ENCODE data around the gene CCDC33. TPM values are rescaled to one million over a fixed set of nuclear protein-coding genes. Genes with fewer than 3 reads are reported as not detected.
"Not testable (repeated sequence)": the region's sequence is repeated elsewhere in the genome, so short reads cannot be mapped to it uniquely, and the experiment has no call there.

CCDC33 gene
- total and polyA plus RNA-seq, 2 donors = 0.39 to 1.4 TPM

GRCh38 chr15:74347757-74348250 is 111.7 kb downstream of the CCDC33 start:
- Histone ChIP-seq H3K27ac (ENCODE audit: low read depth in 1 of 2, low read length in 1 of 2) (no peak overlapping the region), H3K9me3 (ENCODE audit: control insufficient read depth in 2 of 2, insufficient read depth in 1 of 2, low read length in 1 of 2) (no peaks in the 10 kb centered on the region)

GRCh38 chr15:74349241-74349778 is 113.2 kb downstream of the CCDC33 start:
- no peaks in the 10 kb centered on the region for H3K4me1 ChIP-seq (ENCODE audit: control insufficient read depth in 2 of 2, insufficient read depth in 2 of 2, low read length in 2 of 2)
- H3K4me3 ChIP-seq (ENCODE audit: low read length in 2 of 2) = no peak overlapping the region
- DNase-seq (ENCODE audit: low read depth in 6 of 9, low spot score in 9 of 9) = peak in 1 of 9 donors; percentile 10
- no peak overlapping the region for H3K27ac ChIP-seq (ENCODE audit: low read depth in 1 of 2, low read length in 1 of 2)
- no peaks in the 10 kb centered on the region for H3K36me3 ChIP-seq (ENCODE audit: control insufficient read depth in 2 of 2, insufficient read depth in 2 of 2, low read length in 1 of 2)
- 96% methylated on average over 3 of the region's 3 CpGs for WGBS
- H3K27me3 ChIP-seq (ENCODE audit: control insufficient read depth in 2 of 2, insufficient read depth in 1 of 2, low read length in 1 of 2) = peaks cover 0 to 2% of the 10 kb centered on the region in 2 donors
- peaks cover 0 to 5% of the 10 kb centered on the region in 2 donors for H3K9me3 ChIP-seq (ENCODE audit: control insufficient read depth in 2 of 2, insufficient read depth in 1 of 2, low read length in 1 of 2)

More at GRCh38 chr15:74347757-74348250, 111.7 kb downstream of the CCDC33 start:
- Histone ChIP-seq H3K4me3 (ENCODE audit: low read length in 2 of 2) (no peak overlapping the region), H3K36me3 (ENCODE audit: control insufficient read depth in 2 of 2, insufficient read depth in 2 of 2, low read length in 1 of 2) (no peaks in the 10 kb centered on the region), H3K27me3 (ENCODE audit: control insufficient read depth in 2 of 2, insufficient read depth in 1 of 2, low read length in 1 of 2) (peaks cover 0 to 2% of the 10 kb centered on the region in 2 donors), H3K4me1 (ENCODE audit: control insufficient read depth in 2 of 2, insufficient read depth in 2 of 2, low read length in 2 of 2) (no peaks in the 10 kb centered on the region)
- 94% methylated on average over 13 of the region's 13 CpGs for WGBS
- DNase-seq (ENCODE audit: low read depth in 6 of 9, low spot score in 9 of 9) = no peak

- DNase-seq (ENCODE audit: low read depth in 6 of 9, low spot score in 9 of 9) = no peak
- WGBS = 90% methylated on average over 14 of the region's 14 CpGs
Measured at GRCh38 chr15:74350295-74351275, 114.5 kb downstream of the CCDC33 start.

GRCh38 chr15:74351670-74352069 is 115.5 kb downstream of the CCDC33 start:
- Histone ChIP-seq H3K4me3 (ENCODE audit: low read length in 2 of 2) (no peak overlapping the region), H3K27ac (ENCODE audit: low read depth in 1 of 2, low read length in 1 of 2) (no peak overlapping the region), H3K9me3 (ENCODE audit: control insufficient read depth in 2 of 2, insufficient read depth in 1 of 2, low read length in 1 of 2) (peaks cover 0 to 7% of the 10 kb centered on the region in 2 donors), H3K27me3 (ENCODE audit: control insufficient read depth in 2 of 2, insufficient read depth in 1 of 2, low read length in 1 of 2) (peaks cover 0 to 2% of the 10 kb centered on the region in 2 donors), H3K4me1 (ENCODE audit: control insufficient read depth in 2 of 2, insufficient read depth in 2 of 2, low read length in 2 of 2) (no peaks in the 10 kb centered on the region), H3K36me3 (ENCODE audit: control insufficient read depth in 2 of 2, insufficient read depth in 2 of 2, low read length in 1 of 2) (no peaks in the 10 kb centered on the region)
- DNase-seq (ENCODE audit: low read depth in 6 of 9, low spot score in 9 of 9) = no peak
- 75% methylated on average over 3 of the region's 3 CpGs for WGBS

More at GRCh38 chr15:74350295-74351275, 114.5 kb downstream of the CCDC33 start:
- Histone ChIP-seq H3K27me3 (ENCODE audit: control insufficient read depth in 2 of 2, insufficient read depth in 1 of 2, low read length in 1 of 2) (peaks cover 0 to 2% of the 10 kb centered on the region in 2 donors), H3K4me3 (ENCODE audit: low read length in 2 of 2) (no peak overlapping the region), H3K4me1 (ENCODE audit: control insufficient read depth in 2 of 2, insufficient read depth in 2 of 2, low read length in 2 of 2) (no peaks in the 10 kb centered on the region), H3K9me3 (ENCODE audit: control insufficient read depth in 2 of 2, insufficient read depth in 1 of 2, low read length in 1 of 2) (peaks cover 0 to 7% of the 10 kb centered on the region in 2 donors), H3K27ac (ENCODE audit: low read depth in 1 of 2, low read length in 1 of 2) (no peak overlapping the region), H3K36me3 (ENCODE audit: control insufficient read depth in 2 of 2, insufficient read depth in 2 of 2, low read length in 1 of 2) (no peaks in the 10 kb centered on the region)

GRCh38 chr15:74352393-74352910 is 116.3 kb downstream of the CCDC33 start:
- H3K4me1 ChIP-seq (ENCODE audit: control insufficient read depth in 2 of 2, insufficient read depth in 2 of 2, low read length in 2 of 2) = no peaks in the 10 kb centered on the region
- no peaks in the 10 kb centered on the region for H3K36me3 ChIP-seq (ENCODE audit: control insufficient read depth in 2 of 2, insufficient read depth in 2 of 2, low read length in 1 of 2)
- WGBS = 93% methylated on average over 3 of the region's 3 CpGs
- no peak for DNase-seq (ENCODE audit: low read depth in 6 of 9, low spot score in 9 of 9)
- H3K27ac ChIP-seq (ENCODE audit: low read depth in 1 of 2, low read length in 1 of 2) = no peak overlapping the region
- H3K4me3 ChIP-seq (ENCODE audit: low read length in 2 of 2) = no peak overlapping the region
- H3K27me3 ChIP-seq (ENCODE audit: control insufficient read depth in 2 of 2, insufficient read depth in 1 of 2, low read length in 1 of 2) = peaks cover 0 to 2% of the 10 kb centered on the region in 2 donors
- H3K9me3 ChIP-seq (ENCODE audit: control insufficient read depth in 2 of 2, insufficient read depth in 1 of 2, low read length in 1 of 2) = peaks cover 0 to 7% of the 10 kb centered on the region in 2 donors

GRCh38 chr15:74353992-74354391 is 117.9 kb downstream of the CCDC33 start:
- not testable (repeated sequence) for H3K4me3 ChIP-seq (ENCODE audit: low read length in 2 of 2); DNase-seq (ENCODE audit: low read depth in 6 of 9, low spot score in 9 of 9); H3K9me3 ChIP-seq (ENCODE audit: control insufficient read depth in 2 of 2, insufficient read depth in 1 of 2, low read length in 1 of 2); H3K4me1 ChIP-seq (ENCODE audit: control insufficient read depth in 2 of 2, insufficient read depth in 2 of 2, low read length in 2 of 2); H3K27ac ChIP-seq (ENCODE audit: low read depth in 1 of 2, low read length in 1 of 2); H3K27me3 ChIP-seq (ENCODE audit: control insufficient read depth in 2 of 2, insufficient read depth in 1 of 2, low read length in 1 of 2); H3K36me3 ChIP-seq (ENCODE audit: control insufficient read depth in 2 of 2, insufficient read depth in 2 of 2, low read length in 1 of 2)
- 98% methylated on average over 2 of the region's 2 CpGs for WGBS

GRCh38 chr15:74356050-74356449 is 119.9 kb downstream of the CCDC33 start:
- 96% methylated on average over 6 of the region's 6 CpGs for WGBS
- not testable (repeated sequence) for H3K4me3 ChIP-seq (ENCODE audit: low read length in 2 of 2); DNase-seq (ENCODE audit: low read depth in 6 of 9, low spot score in 9 of 9); H3K27me3 ChIP-seq (ENCODE audit: control insufficient read depth in 2 of 2, insufficient read depth in 1 of 2, low read length in 1 of 2); H3K9me3 ChIP-seq (ENCODE audit: control insufficient read depth in 2 of 2, insufficient read depth in 1 of 2, low read length in 1 of 2); H3K27ac ChIP-seq (ENCODE audit: low read depth in 1 of 2, low read length in 1 of 2); H3K36me3 ChIP-seq (ENCODE audit: control insufficient read depth in 2 of 2, insufficient read depth in 2 of 2, low read length in 1 of 2); H3K4me1 ChIP-seq (ENCODE audit: control insufficient read depth in 2 of 2, insufficient read depth in 2 of 2, low read length in 2 of 2)

- 96% methylated on average over 7 of the region's 7 CpGs for WGBS
- H3K27me3 ChIP-seq (ENCODE audit: control insufficient read depth in 2 of 2, insufficient read depth in 1 of 2, low read length in 1 of 2); H3K4me3 ChIP-seq (ENCODE audit: low read length in 2 of 2); H3K4me1 ChIP-seq (ENCODE audit: control insufficient read depth in 2 of 2, insufficient read depth in 2 of 2, low read length in 2 of 2); H3K36me3 ChIP-seq (ENCODE audit: control insufficient read depth in 2 of 2, insufficient read depth in 2 of 2, low read length in 1 of 2); H3K27ac ChIP-seq (ENCODE audit: low read depth in 1 of 2, low read length in 1 of 2); DNase-seq (ENCODE audit: low read depth in 6 of 9, low spot score in 9 of 9); H3K9me3 ChIP-seq (ENCODE audit: control insufficient read depth in 2 of 2, insufficient read depth in 1 of 2, low read length in 1 of 2): not testable (repeated sequence)
Measured at GRCh38 chr15:74357514-74357913, 121.4 kb downstream of the CCDC33 start.

GRCh38 chr15:74359376-74359775 is 123.2 kb downstream of the CCDC33 start:
- not testable (repeated sequence) for H3K27me3 ChIP-seq (ENCODE audit: control insufficient read depth in 2 of 2, insufficient read depth in 1 of 2, low read length in 1 of 2); DNase-seq (ENCODE audit: low read depth in 6 of 9, low spot score in 9 of 9); H3K9me3 ChIP-seq (ENCODE audit: control insufficient read depth in 2 of 2, insufficient read depth in 1 of 2, low read length in 1 of 2); H3K27ac ChIP-seq (ENCODE audit: low read depth in 1 of 2, low read length in 1 of 2); H3K4me3 ChIP-seq (ENCODE audit: low read length in 2 of 2); H3K4me1 ChIP-seq (ENCODE audit: control insufficient read depth in 2 of 2, insufficient read depth in 2 of 2, low read length in 2 of 2); H3K36me3 ChIP-seq (ENCODE audit: control insufficient read depth in 2 of 2, insufficient read depth in 2 of 2, low read length in 1 of 2)
- WGBS = 91% methylated on average over 6 of the region's 6 CpGs

All from thymus (tissue), 11 donors.